NCI-H1436 (cell line): Measurements from ENCODE around the gene SULT1A1.
"Not testable (repeated sequence)": the region's sequence is repeated elsewhere in the genome, so short reads cannot be mapped to it uniquely, and the experiment has no call there.

Source experiments
- DNase-seq: peaks from one replicate; lab custom pipeline; 2025; lab: John Stamatoyannopoulos, UW

The SULT1A1 gene

GRCh38 chr16:28591355-28591754 lies 18.5 kb downstream of the SULT1A1 start:
- no peak for DNase-seq

- no peak for DNase-seq
Measured at GRCh38 chr16:28590384-28591340, 19.2 kb downstream of the SULT1A1 start.

- DNase-seq, result no peak
Measured at GRCh38 chr16:28589930-28590329, 19.9 kb downstream of the SULT1A1 start.

- DNase-seq, result no peak
Measured at GRCh38 chr16:28589069-28589468, 20.8 kb downstream of the SULT1A1 start.

- DNase-seq, result no peak
Measured at GRCh38 chr16:28587386-28587785, 22.5 kb downstream of the SULT1A1 start.

GRCh38 chr16:28586466-28586865 lies 23.4 kb downstream of the SULT1A1 start:
- no peak for DNase-seq

- DNase-seq, result no peak
Measured at GRCh38 chr16:28585674-28586073, 24.2 kb downstream of the SULT1A1 start.

GRCh38 chr16:28580726-28581315 lies 29.0 kb downstream of the SULT1A1 start:
- DNase-seq, result no peak

- DNase-seq, result no peak
Measured at GRCh38 chr16:28575446-28576109, 34.3 kb downstream of the SULT1A1 start.

- no peak for DNase-seq
Measured at GRCh38 chr16:28574925-28575324, 34.9 kb downstream of the SULT1A1 start.

- DNase-seq, result no peak
Measured at GRCh38 chr16:28573738-28574718, 35.8 kb downstream of the SULT1A1 start.

- no peak for DNase-seq
Measured at GRCh38 chr16:28572696-28573510, 36.9 kb downstream of the SULT1A1 start.

- DNase-seq, result no peak
Measured at GRCh38 chr16:28569968-28570752, 39.7 kb downstream of the SULT1A1 start.

- DNase-seq, result no peak
Measured at GRCh38 chr16:28569021-28569420, 40.8 kb downstream of the SULT1A1 start.

GRCh38 chr16:28567292-28567691 lies 42.6 kb downstream of the SULT1A1 start:
- DNase-seq, result no peak

- DNase-seq, result not testable (repeated sequence)
Measured at GRCh38 chr16:28566233-28566925, 43.5 kb downstream of the SULT1A1 start.

- no peak for DNase-seq
Measured at GRCh38 chr16:28563218-28563617, 46.6 kb downstream of the SULT1A1 start.

- no peak for DNase-seq
Measured at GRCh38 chr16:28562199-28562598, 47.6 kb downstream of the SULT1A1 start.

GRCh38 chr16:28561557-28562187 lies 48.2 kb downstream of the SULT1A1 start:
- DNase-seq, result no peak
